Endothelial cell of umbilical vein (primary cell): Measurements from ENCODE around the gene C4orf51.

Source experiments
- EZH2 ChIP-seq: IDR thresholded peaks from 2 replicates; pipeline ENCODE4 v1.6.1; 2012; ENCODE audit warnings: borderline replicate concordance, low read depth, mild to moderate bottlenecking, moderate library complexity, low read length, inconsistent platforms; ENCODE audit not compliant: severe bottlenecking
- GATA2 ChIP-seq: IDR thresholded peaks from 2 replicates; pipeline ENCODE4 v1.7.0; 2011; ENCODE audit warnings: low read depth, mild to moderate bottlenecking, moderate library complexity, mixed read lengths, low read length; ENCODE audit not compliant: insufficient read length, insufficient read depth
- MAX ChIP-seq: IDR thresholded peaks from 2 replicates; pipeline ENCODE4 v1.6.1; 2011; ENCODE audit not compliant: insufficient read depth, insufficient read length
- POLR2A ChIP-seq: IDR thresholded peaks from 2 replicates; pipeline ENCODE4 v1.6.1; 2012; ENCODE audit warnings: low read depth, mild to moderate bottlenecking, control low read depth, low read length
- TF ChIP-seq, protein P1 (sequence below), 2 donors: IDR thresholded peaks; 1 replicate in 1 of 2; 2 replicates in 1 of 2; pipeline ENCODE4 v1.5.1; 2011; ENCODE audit warnings: low read length in 2 of 2, mild to moderate bottlenecking in 2 of 2, moderate library complexity in 2 of 2, control low read depth in 1 of 2, inconsistent platforms in 1 of 2, low read depth in 1 of 2; ENCODE audit not compliant: insufficient read depth in 1 of 2; ENCODE audit errors: extremely low read depth in 1 of 2

- TF ChIP-seq, protein P1, sequence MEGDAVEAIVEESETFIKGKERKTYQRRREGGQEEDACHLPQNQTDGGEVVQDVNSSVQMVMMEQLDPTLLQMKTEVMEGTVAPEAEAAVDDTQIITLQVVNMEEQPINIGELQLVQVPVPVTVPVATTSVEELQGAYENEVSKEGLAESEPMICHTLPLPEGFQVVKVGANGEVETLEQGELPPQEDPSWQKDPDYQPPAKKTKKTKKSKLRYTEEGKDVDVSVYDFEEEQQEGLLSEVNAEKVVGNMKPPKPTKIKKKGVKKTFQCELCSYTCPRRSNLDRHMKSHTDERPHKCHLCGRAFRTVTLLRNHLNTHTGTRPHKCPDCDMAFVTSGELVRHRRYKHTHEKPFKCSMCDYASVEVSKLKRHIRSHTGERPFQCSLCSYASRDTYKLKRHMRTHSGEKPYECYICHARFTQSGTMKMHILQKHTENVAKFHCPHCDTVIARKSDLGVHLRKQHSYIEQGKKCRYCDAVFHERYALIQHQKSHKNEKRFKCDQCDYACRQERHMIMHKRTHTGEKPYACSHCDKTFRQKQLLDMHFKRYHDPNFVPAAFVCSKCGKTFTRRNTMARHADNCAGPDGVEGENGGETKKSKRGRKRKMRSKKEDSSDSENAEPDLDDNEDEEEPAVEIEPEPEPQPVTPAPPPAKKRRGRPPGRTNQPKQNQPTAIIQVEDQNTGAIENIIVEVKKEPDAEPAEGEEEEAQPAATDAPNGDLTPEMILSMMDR (IDR thresholded peaks at IDR 0.05; ENCODE audit: extremely low read depth in 1 of 2, insufficient read depth in 1 of 2, low read depth in 1 of 2, low read length in 2 of 2): no peak
- TF ChIP-seq MAX: no peak
- TF ChIP-seq EZH2: no peak
- TF ChIP-seq POLR2A: no peak
- no peak for TF ChIP-seq GATA2
Observed at GRCh38 chr4:145775406-145775805, 95.5 kb downstream of the C4orf51 start.
